ENCODE data around the gene PARP9.

- no peak for TF ChIP-seq CTCF (IDR thresholded peaks at IDR 0.05)
- TF ChIP-seq RELA (CRISPR knock-in tag; IDR thresholded peaks at IDR 0.05; ENCODE audit: borderline replicate concordance), result no peak
- no peak for TF ChIP-seq USF1 (CRISPR knock-in tag; IDR thresholded peaks at IDR 0.05)
- TF ChIP-seq CREB1 (CRISPR knock-in tag; IDR thresholded peaks at IDR 0.05), result no peak
- no peak for TF ChIP-seq SP1 (CRISPR knock-in tag; conservative IDR thresholded peaks at IDR 0.05)
- no peak for TF ChIP-seq USF2 (CRISPR knock-in tag; IDR thresholded peaks at IDR 0.05)
- TF ChIP-seq HMGXB4 (CRISPR knock-in tag; IDR thresholded peaks at IDR 0.05), result no peak
- no peak for TF ChIP-seq NFE2L1 (CRISPR knock-in tag; IDR thresholded peaks at IDR 0.05)
- no peak for TF ChIP-seq GABPB1 (CRISPR knock-in tag; IDR thresholded peaks at IDR 0.05)
- no peak for TF ChIP-seq FOXK1 (CRISPR knock-in tag; IDR thresholded peaks at IDR 0.05)
- TF ChIP-seq IRF2 (CRISPR knock-in tag; IDR thresholded peaks at IDR 0.05; ENCODE audit: borderline replicate concordance, low read depth), result no peak
- TF ChIP-seq ZMAT4 (CRISPR knock-in tag; IDR thresholded peaks at IDR 0.05), result no peak
- TF ChIP-seq ZNF396 (CRISPR knock-in tag; IDR thresholded peaks at IDR 0.05; ENCODE audit: borderline replicate concordance), result no peak
- no peak for TF ChIP-seq ZSCAN18 (CRISPR knock-in tag; IDR thresholded peaks at IDR 0.05)
These were observed 34.5 kb upstream of the PARP9 start for GRCh38 chr3:122598556-122598955.

All from WTC11 (cell line).